Peyer's patch (tissue), 4 donors: ENCODE results near the gene PHPT1. TPM values are rescaled to one million over a fixed set of nuclear protein-coding genes. Genes with fewer than 3 reads are reported as not detected.

ENCODE experiments used
- DNase-seq, 3 donors: peaks; one replicate each; pipeline ENCODE4 v3.0.0-alpha.2; 2017 to 2019
- H3K27ac ChIP-seq, 4 donors: fragments of 200-600 bp; sonication (generic); one replicate each; pipeline ENCODE4 v1.5.1; 2016 to 2019
- H3K27me3 ChIP-seq, 2 donors: fragments of 200-600 bp; sonication (generic); one replicate each; pipeline ENCODE4 v1.5.1; 2019
- H3K36me3 ChIP-seq, 3 donors: fragments of 200-600 bp; sonication (generic); one replicate each; pipeline ENCODE4 v1.5.1; 2016 to 2019
- H3K4me1 ChIP-seq, 4 donors: fragments of 200-600 bp; sonication (generic); one replicate each; pipeline ENCODE4 v1.5.1; 2016 to 2019
- H3K4me3 ChIP-seq, 4 donors: fragments of 200-600 bp; sonication (generic); 1 replicate in 3 of 4; 2 replicates in 1 of 4; pipeline ENCODE4 v1.5.1; 2016 to 2019; ENCODE audit warnings: mild to moderate bottlenecking in 1 of 4
- H3K9me3 ChIP-seq, 4 donors: fragments of 200-600 bp; sonication (generic); one replicate each; pipeline ENCODE4 v1.5.1; 2016 to 2019; ENCODE audit warnings: mild to moderate bottlenecking in 1 of 4
- POLR2A ChIP-seq, 2 donors: fragments of 450-650 bp; IDR thresholded peaks; one replicate each; pipeline ENCODE4 v1.5.1; 2017; ENCODE audit warnings: antibody characterized with exemption in 2 of 2, mild to moderate bottlenecking in 2 of 2, moderate library complexity in 2 of 2
- small RNA-seq, 2 donors: library from RNA; depleted of rRNA; stranded (forward); fragments of <200 nt; gene quantifications; one replicate each; pipeline ENCODE3, GENCODE V24; 2016
- total RNA-seq, 4 donors: library from RNA; depleted of rRNA; stranded (reverse); fragments of >200 nt; gene quantifications; one replicate each; pipeline ENCODE4 v1.1.0, GENCODE V29; 2016
- TF ChIP-seq, protein P1 (sequence below), 6 experiments: fragments of 450-650 bp in 4 of 6; fragments of 200-600 bp in 2 of 6; sonication (generic) in 1 of 6; IDR thresholded peaks; one replicate each; pipeline ENCODE4 v1.5.1; 2017 to 2019; ENCODE audit warnings: antibody characterized with exemption in 6 of 6, mild to moderate bottlenecking in 3 of 6, moderate library complexity in 1 of 6

The PHPT1 gene
- total RNA-seq, 4 donors from 2014 or later = 66.0 to 120 (median 96.5) TPM

DNA sequence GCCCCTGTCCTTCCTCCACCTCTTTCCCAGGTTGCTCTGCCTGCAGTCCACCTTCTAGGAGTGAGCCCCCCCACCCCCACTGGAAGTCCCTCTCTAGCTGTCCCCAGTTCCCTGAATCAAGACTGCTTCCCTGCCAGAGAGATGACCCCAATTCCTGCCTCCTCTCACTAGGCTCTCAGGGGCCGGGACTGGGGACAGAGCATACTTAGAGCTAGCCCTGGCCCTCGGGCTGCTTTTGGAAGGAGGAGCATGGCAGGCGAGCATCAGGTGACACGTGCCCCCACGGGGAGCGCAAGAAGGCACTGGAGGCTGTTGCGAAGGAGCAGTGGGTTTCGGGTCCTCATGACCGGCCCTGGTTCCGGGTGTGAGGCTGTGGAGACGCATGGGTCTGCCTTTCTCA is 46.8 kb downstream of the PHPT1 start:
- H3K27me3 ChIP-seq = no peaks in the 10 kb centered on the region
- H3K9me3 ChIP-seq = no peaks in the 10 kb centered on the region
- H3K4me1 ChIP-seq = peaks cover 0 to 25% (median under 1%) of the 10 kb centered on the region in 4 donors
- DNase-seq = peak in 1 of 3 donors; percentile 37
- H3K36me3 ChIP-seq = peaks cover 0 to 20% (median 0%) of the 10 kb centered on the region in 3 donors
- H3K27ac ChIP-seq = no peak overlapping the region
- H3K4me3 ChIP-seq = no peak overlapping the region
- TF ChIP-seq POLR2A (IDR thresholded peaks at IDR 0.05) = no peak
- TF ChIP-seq, protein P1, sequence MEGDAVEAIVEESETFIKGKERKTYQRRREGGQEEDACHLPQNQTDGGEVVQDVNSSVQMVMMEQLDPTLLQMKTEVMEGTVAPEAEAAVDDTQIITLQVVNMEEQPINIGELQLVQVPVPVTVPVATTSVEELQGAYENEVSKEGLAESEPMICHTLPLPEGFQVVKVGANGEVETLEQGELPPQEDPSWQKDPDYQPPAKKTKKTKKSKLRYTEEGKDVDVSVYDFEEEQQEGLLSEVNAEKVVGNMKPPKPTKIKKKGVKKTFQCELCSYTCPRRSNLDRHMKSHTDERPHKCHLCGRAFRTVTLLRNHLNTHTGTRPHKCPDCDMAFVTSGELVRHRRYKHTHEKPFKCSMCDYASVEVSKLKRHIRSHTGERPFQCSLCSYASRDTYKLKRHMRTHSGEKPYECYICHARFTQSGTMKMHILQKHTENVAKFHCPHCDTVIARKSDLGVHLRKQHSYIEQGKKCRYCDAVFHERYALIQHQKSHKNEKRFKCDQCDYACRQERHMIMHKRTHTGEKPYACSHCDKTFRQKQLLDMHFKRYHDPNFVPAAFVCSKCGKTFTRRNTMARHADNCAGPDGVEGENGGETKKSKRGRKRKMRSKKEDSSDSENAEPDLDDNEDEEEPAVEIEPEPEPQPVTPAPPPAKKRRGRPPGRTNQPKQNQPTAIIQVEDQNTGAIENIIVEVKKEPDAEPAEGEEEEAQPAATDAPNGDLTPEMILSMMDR (IDR thresholded peaks at IDR 0.05) = no peak

DNA sequence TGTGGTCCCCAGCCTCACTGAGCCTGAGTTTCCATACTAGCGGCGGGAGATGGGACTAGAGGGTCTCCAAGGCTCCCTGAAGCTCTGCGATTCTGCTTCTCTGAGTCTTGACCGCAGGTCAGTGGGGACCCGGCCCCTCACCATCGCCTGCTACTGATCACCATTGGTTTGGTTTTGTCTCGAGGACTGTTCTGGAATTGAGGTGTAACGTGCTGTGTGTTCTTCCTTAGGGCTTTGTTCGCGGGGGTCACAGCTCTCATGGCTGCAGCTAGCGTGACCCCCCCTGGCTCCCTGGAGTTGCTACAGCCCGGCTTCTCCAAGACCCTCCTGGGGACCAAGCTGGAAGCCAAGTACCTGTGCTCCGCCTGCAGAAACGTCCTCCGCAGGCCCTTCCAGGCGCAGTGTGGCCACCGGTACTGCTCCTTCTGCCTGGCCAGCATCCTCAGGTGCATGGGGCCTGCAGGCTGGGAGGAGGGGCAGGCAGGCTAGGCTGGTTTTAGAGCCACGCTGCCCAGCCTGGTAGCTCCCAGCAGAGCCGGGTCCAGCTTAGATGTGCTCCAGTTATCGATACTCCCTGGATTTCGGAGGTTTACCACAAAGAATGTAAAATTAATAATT is 49.4 kb downstream of the PHPT1 start:
- H3K4me1 ChIP-seq = peaks cover 8 to 50% (median 21%) of the 10 kb centered on the region in 4 donors
- DNase-seq = no peak
- H3K4me3 ChIP-seq = no peak overlapping the region
- H3K27ac ChIP-seq = peak overlapping the region in 2 of 4 donors; percentile 19 to 29
- TF ChIP-seq, protein P1 (IDR thresholded peaks at IDR 0.05) = no peak
- no peak for TF ChIP-seq POLR2A (IDR thresholded peaks at IDR 0.05)
- H3K27me3 ChIP-seq = no peaks in the 10 kb centered on the region
- peaks cover 0 to 16% (median 0%) of the 10 kb centered on the region in 3 donors for H3K36me3 ChIP-seq
- no peaks in the 10 kb centered on the region for H3K9me3 ChIP-seq

DNA sequence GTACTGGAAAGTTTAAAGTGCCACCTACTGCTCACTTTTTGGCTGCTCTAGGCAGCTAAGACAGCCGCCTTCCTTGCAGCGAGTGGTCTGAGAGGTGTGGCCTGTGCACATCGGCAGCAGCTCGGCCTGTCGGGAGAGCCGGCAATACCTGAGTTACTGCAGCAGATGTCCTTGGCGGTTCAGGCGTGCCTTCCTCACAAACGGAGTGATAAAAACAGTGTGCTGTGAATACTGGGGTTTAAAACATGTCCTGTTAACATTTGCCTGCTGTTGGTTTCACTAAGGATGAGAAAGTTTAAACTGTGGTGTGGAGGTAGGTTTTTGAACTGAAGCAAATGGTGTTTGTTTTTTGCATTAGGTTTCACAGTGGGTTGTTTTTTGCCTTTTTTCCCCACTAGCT is 50.0 kb downstream of the PHPT1 start:
- DNase-seq = peak in 2 of 3 donors; percentile 44 to 70
- peaks cover 0 to 16% (median 0%) of the 10 kb centered on the region in 3 donors for H3K36me3 ChIP-seq

DNA sequence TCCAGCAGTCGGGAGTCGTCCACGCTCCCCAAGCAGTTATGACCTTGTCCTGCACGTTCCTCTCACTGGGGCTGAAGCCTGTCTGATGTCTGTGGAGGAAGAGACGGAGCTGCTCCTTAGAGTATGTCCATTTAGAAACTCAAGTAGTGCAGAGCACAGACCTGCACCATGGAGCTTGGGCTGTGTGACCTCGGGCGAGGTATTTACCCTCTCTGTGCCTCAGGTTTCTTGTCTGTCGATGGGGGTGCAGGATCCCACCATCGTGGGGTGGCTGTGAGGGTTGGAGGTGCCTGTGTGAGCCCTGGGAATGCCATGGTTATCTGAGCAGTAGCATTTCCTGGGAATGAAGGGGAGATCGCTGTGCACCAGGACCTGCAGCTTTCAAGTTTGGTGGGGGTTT is 51.3 kb downstream of the PHPT1 start:
- H3K27ac ChIP-seq = peak overlapping the region; percentile 74 to 97 (median 93)
- no peak for DNase-seq
- no peaks in the 10 kb centered on the region for H3K9me3 ChIP-seq
- peaks cover 8 to 57% (median 21%) of the 10 kb centered on the region in 4 donors for H3K4me1 ChIP-seq
- no peaks in the 10 kb centered on the region for H3K27me3 ChIP-seq
- H3K36me3 ChIP-seq = peaks cover 0 to 16% (median 0%) of the 10 kb centered on the region in 3 donors
- no peak overlapping the region for H3K4me3 ChIP-seq
- TF ChIP-seq POLR2A (IDR thresholded peaks at IDR 0.05) = no peak
- TF ChIP-seq, protein P1 (IDR thresholded peaks at IDR 0.05) = no peak

More for the DNA sequence above, 50.0 kb downstream of the PHPT1 start:
- H3K4me3 ChIP-seq = no peak overlapping the region
- H3K27me3 ChIP-seq = no peaks in the 10 kb centered on the region
- TF ChIP-seq, protein P1 (IDR thresholded peaks at IDR 0.05) = peak in 1 of 6 experiments; percentile 20
- no peak for TF ChIP-seq POLR2A (IDR thresholded peaks at IDR 0.05)
- peak overlapping the region in 2 of 4 donors; percentile 29 to 34 for H3K27ac ChIP-seq
- H3K9me3 ChIP-seq = no peaks in the 10 kb centered on the region
- peaks cover 8 to 56% (median 21%) of the 10 kb centered on the region in 4 donors for H3K4me1 ChIP-seq

Small RNA genes within 50 kb of the gene (small RNA-seq; reads per million reads assigned to genes)
- gene AL355987.2 (0 reads per million in 2 donors), gene MIR4292 (0 reads per million in 2 donors), gene MIR4479 (0 to 0.23 reads per million in 2 donors)

Other genes starting within 250 kb of the PHPT1 start
- gene EGFL7, start 186.5 kb upstream of the PHPT1 start, total RNA-seq = 10 to 100 TPM; 21.5 to 77.6 (median 46.0) TPM
- gene AGPAT2, start 162.0 kb upstream of the PHPT1 start, total RNA-seq = 100 to 1,000 TPM in 3 of 4 donors, 10 to 100 TPM in 1; 97.4 to 802 (median 479) TPM
- gene DIPK1B, start 136.8 kb upstream of the PHPT1 start, total RNA-seq = 1 to 10 TPM in 3 of 4 donors, under 1 TPM in 1; 0.70 to 5.8 (median 2.6) TPM
- gene LCN10, start 106.5 kb upstream of the PHPT1 start, total RNA-seq = 10 to 100 TPM in 1 of 4 donors, 1 to 10 TPM in 3; 1.1 to 28.1 (median 4.4) TPM
- gene LCN6, start 100.9 kb upstream of the PHPT1 start, total RNA-seq = 10 to 100 TPM in 1 of 4 donors, 1 to 10 TPM in 3; 4.7 to 17.3 (median 5.6) TPM
- gene LCN8, start 91.2 kb upstream of the PHPT1 start, total RNA-seq = not detected
- 1 to 10 TPM in 2 of 4 donors, not detected in 2; 1.5 to 9.3 TPM for gene LCN15, start 84.9 kb upstream of the PHPT1 start, total RNA-seq
- gene TMEM141, start 58.1 kb upstream of the PHPT1 start, total RNA-seq = 100 to 1,000 TPM in 3 of 4 donors, 10 to 100 TPM in 1; 52.0 to 240 (median 187) TPM
- gene CCDC183, start 53.1 kb upstream of the PHPT1 start, total RNA-seq = 10 to 100 TPM; 16.6 to 69.9 (median 46.0) TPM
- 100 to 1,000 TPM in 3 of 4 donors, 10 to 100 TPM in 1; 98.4 to 187 (median 134) TPM for gene RABL6, start 41.5 kb upstream of the PHPT1 start, total RNA-seq
- gene AJM1, start 6.9 kb upstream of the PHPT1 start, total RNA-seq = 10 to 100 TPM in 2 of 4 donors, 1 to 10 TPM in 2; 4.1 to 17.4 (median 9.2) TPM
- gene MAMDC4, start 2.9 kb downstream of the PHPT1 start, total RNA-seq = 10 to 100 TPM; 30.8 to 50.4 (median 41.4) TPM
- gene EDF1, start 16.9 kb downstream of the PHPT1 start, total RNA-seq = 100 to 1,000 TPM; 299 to 676 (median 475) TPM
- gene TRAF2, start 37.1 kb downstream of the PHPT1 start, total RNA-seq = 10 to 100 TPM; 17.5 to 75.1 (median 22.2) TPM
- 100 to 1,000 TPM; 247 to 470 (median 336) TPM for gene FBXW5, start 95.3 kb downstream of the PHPT1 start, total RNA-seq
- gene C8G, start 95.8 kb downstream of the PHPT1 start, total RNA-seq = 100 to 1,000 TPM in 1 of 4 donors, 10 to 100 TPM in 2, not detected in 1; 24.9 to 148 (median 66.2) TPM
- 1 to 10 TPM in 3 of 4 donors, not detected in 1; 1.8 to 8.7 (median 7.9) TPM for gene LCN12, start 102.9 kb downstream of the PHPT1 start, total RNA-seq
- 10 to 100 TPM in 2 of 4 donors, 1 to 10 TPM in 2; 1.2 to 21.5 (median 7.8) TPM for gene PTGDS, start 128.1 kb downstream of the PHPT1 start, total RNA-seq
- under 1 TPM in 2 of 4 donors, not detected in 2; 0.28 to 0.83 TPM for gene LCNL1, start 133.6 kb downstream of the PHPT1 start, total RNA-seq
- 10 to 100 TPM; 52.3 to 92.4 (median 63.0) TPM for gene PAXX, start 143.0 kb downstream of the PHPT1 start, total RNA-seq
- 1 to 10 TPM in 1 of 4 donors, not detected in 3; 3.3 TPM for gene CLIC3, start 147.2 kb downstream of the PHPT1 start, total RNA-seq
- gene ABCA2, start 178.8 kb downstream of the PHPT1 start, total RNA-seq = 10 to 100 TPM; 46.4 to 69.0 (median 49.0) TPM
- not detected for gene FUT7, start 182.7 kb downstream of the PHPT1 start, total RNA-seq
- 100 to 1,000 TPM in 2 of 4 donors, 10 to 100 TPM in 2; 54.2 to 106 (median 83.8) TPM for gene NPDC1, start 196.8 kb downstream of the PHPT1 start, total RNA-seq
- 10 to 100 TPM in 3 of 4 donors, 1 to 10 TPM in 1; 5.0 to 53.8 (median 28.9) TPM for gene ENTPD2, start 204.7 kb downstream of the PHPT1 start, total RNA-seq
- gene SAPCD2, start 221.1 kb downstream of the PHPT1 start, total RNA-seq = 10 to 100 TPM in 1 of 4 donors, 1 to 10 TPM in 3; 5.6 to 12.4 (median 7.9) TPM
- 10 to 100 TPM in 1 of 4 donors, 1 to 10 TPM in 3; 4.9 to 15.7 (median 6.6) TPM for gene UAP1L1, start 228.1 kb downstream of the PHPT1 start, total RNA-seq
- 10 to 100 TPM; 42.7 to 74.7 (median 61.0) TPM for gene MAN1B1, start 237.6 kb downstream of the PHPT1 start, total RNA-seq